Neural cell (in vitro differentiated cells): ENCODE data around the gene CACNA1S. TPM values are rescaled to one million over a fixed set of nuclear protein-coding genes. Genes with fewer than 3 reads are reported as not detected.

Experiments
- H2AFZ ChIP-seq: fragments of 200-600, 300-800 bp; sonication (generic), shearing (Covaris generic); 2 replicates; pipeline ENCODE4 v1.6.0; 2014; ENCODE audit warnings: low read depth, mild to moderate bottlenecking, antibody characterized with exemption, low read length, moderate library complexity
- H3F3A ChIP-seq: fragments of 200-600 bp; shearing (Covaris generic); 2 replicates; pipeline ENCODE4 v1.6.1; 2016; ENCODE audit warnings: mild to moderate bottlenecking, moderate library complexity, mixed read lengths, antibody characterized with exemption, low read length; ENCODE audit not compliant: insufficient read depth, poor library complexity, severe bottlenecking
- H3K27ac ChIP-seq: fragments of 200-600, 300-800 bp; sonication (generic), shearing (Covaris generic); 2 replicates; pipeline ENCODE4 v1.5.1; 2014; ENCODE audit warnings: mild to moderate bottlenecking, low read length, moderate library complexity
- H3K27me3 ChIP-seq: fragments of 300-800, 200-600 bp; sonication (generic), shearing (Covaris generic); 2 replicates; pipeline ENCODE4 v1.6.0; 2014; ENCODE audit warnings: mild to moderate bottlenecking, low read depth, low read length, moderate library complexity; ENCODE audit not compliant: insufficient read depth
- H3K36me3 ChIP-seq: fragments of 300-800, 200-600 bp; sonication (generic), shearing (Covaris generic); 2 replicates; pipeline ENCODE4 v1.5.1; 2014; ENCODE audit warnings: mild to moderate bottlenecking, antibody characterized with exemption, low read length, moderate library complexity; ENCODE audit not compliant: insufficient read depth
- H3K4me2 ChIP-seq: fragments of 300-800, 200-600 bp; sonication (generic), shearing (Covaris generic); 2 replicates; pipeline ENCODE4 v1.6.0; 2014; ENCODE audit warnings: mild to moderate bottlenecking, low read length
- H3K4me3 ChIP-seq: fragments of 300-800, 200-600 bp; sonication (generic), shearing (Covaris generic); 2 replicates; pipeline ENCODE4 v1.5.1; 2014; ENCODE audit warnings: mild to moderate bottlenecking, low read length, moderate library complexity
- H3K79me2 ChIP-seq: fragments of 200-600 bp; shearing (Covaris generic); replicated peaks from 2 replicates; pipeline ENCODE4 v1.6.0; 2014; ENCODE audit warnings: mild to moderate bottlenecking, low read length, moderate library complexity; ENCODE audit not compliant: insufficient read depth
- H3K9ac ChIP-seq: fragments of 300-800, 200-600 bp; sonication (generic), shearing (Covaris generic); 2 replicates; pipeline ENCODE4 v1.6.1; 2016; ENCODE audit warnings: mild to moderate bottlenecking, low read length, mixed read lengths
- H3K9me2 ChIP-seq: fragments of 200-600 bp; shearing (Covaris generic); 2 replicates; pipeline ENCODE4 v1.6.1; 2016; ENCODE audit warnings: mild to moderate bottlenecking, low read length, mixed read lengths; ENCODE audit not compliant: insufficient read depth
- H3K9me3 ChIP-seq: fragments of 200-600, 300-800 bp; sonication (generic), shearing (Covaris generic); 2 replicates; pipeline ENCODE4 v1.6.1; 2016; ENCODE audit warnings: mild to moderate bottlenecking, mixed run types, low read length, moderate library complexity, mixed read lengths
- H4K20me1 ChIP-seq: fragments of 200-600 bp; shearing (Covaris generic); 2 replicates; pipeline ENCODE4 v1.6.1; 2016; ENCODE audit warnings: mild to moderate bottlenecking, mixed run types; ENCODE audit not compliant: insufficient read depth
- EP300 ChIP-seq: fragments of 450-650 bp; conservative IDR thresholded peaks from 2 replicates; pipeline ENCODE4 v1.6.1; 2014; ENCODE audit warnings: antibody characterized with exemption, mild to moderate bottlenecking, moderate library complexity; ENCODE audit not compliant: poor library complexity, severe bottlenecking
- EZH2 ChIP-seq: fragments of 200-600, 300-800 bp; shearing (Covaris generic), sonication (generic); IDR thresholded peaks from 2 replicates; pipeline ENCODE4 v1.6.1; 2014; ENCODE audit warnings: antibody characterized with exemption, low read length, borderline replicate concordance, mild to moderate bottlenecking; ENCODE audit not compliant: insufficient read depth, poor library complexity, severe bottlenecking
- MXI1 ChIP-seq: fragments of 450-650 bp; conservative IDR thresholded peaks from 2 replicates; pipeline ENCODE4 v1.6.1; 2014; ENCODE audit warnings: antibody characterized with exemption, mild to moderate bottlenecking; ENCODE audit not compliant: poor library complexity, severe bottlenecking
- POLR2AphosphoS5 ChIP-seq: IDR thresholded peaks from 2 replicates; pipeline ENCODE4 v1.6.1; 2012
- RAD21 ChIP-seq: fragments of 450-650 bp; conservative IDR thresholded peaks from 2 replicates; pipeline ENCODE4 v1.6.1; 2014; ENCODE audit warnings: antibody characterized with exemption, mild to moderate bottlenecking, moderate library complexity
- SMC3 ChIP-seq: fragments of 450-650 bp; conservative IDR thresholded peaks from 2 replicates; pipeline ENCODE4 v1.6.1; 2014; ENCODE audit warnings: antibody characterized with exemption, mild to moderate bottlenecking, moderate library complexity; ENCODE audit not compliant: poor library complexity
- TAF1 ChIP-seq: IDR thresholded peaks from 2 replicates; pipeline ENCODE4 v1.6.1; 2012; ENCODE audit warnings: low read depth
- polyA plus RNA-seq: library from polyadenylated mRNA; depleted of rRNA; stranded (reverse); fragments of >200 nt; gene quantifications from 2 replicates; pipeline ENCODE4 v1.2.3, GENCODE V29; 2014
- TF ChIP-seq, protein P1 (sequence below): fragments of 450-650 bp; IDR thresholded peaks from 2 replicates; pipeline ENCODE4 v1.5.1; 2014; ENCODE audit warnings: antibody characterized with exemption, mild to moderate bottlenecking, moderate library complexity; ENCODE audit not compliant: poor library complexity, severe bottlenecking
- TF ChIP-seq, protein P2 (sequence below): IDR thresholded peaks from 2 replicates; pipeline ENCODE4 v1.6.1; 2012; ENCODE audit warnings: borderline replicate concordance

CACNA1S gene
- polyA plus RNA-seq, 1 donor from 2014 or later: 0.05 TPM

DNA sequence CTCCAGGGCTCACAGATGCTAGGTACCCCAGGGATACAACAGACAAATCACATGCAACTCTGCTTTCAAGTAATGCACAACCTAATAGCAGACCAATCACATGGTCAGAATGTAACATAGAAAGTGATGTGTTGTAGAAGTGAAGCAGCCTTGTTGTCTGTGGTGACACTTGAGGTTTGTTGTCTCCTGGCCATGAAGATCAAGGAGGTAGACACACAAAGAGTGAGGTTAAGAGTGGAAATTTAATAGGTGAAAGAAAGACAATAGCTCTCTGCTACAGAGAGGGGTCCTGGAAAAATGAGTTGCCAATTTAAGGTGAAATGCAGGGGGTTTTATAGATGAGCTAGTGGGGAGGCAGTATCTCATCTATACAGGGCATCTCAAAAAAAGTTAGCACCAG, 44.6 kb upstream of the CACNA1S start:
- Histone ChIP-seq H3K9me3 (no peaks in the 10 kb centered on the region), H3K36me3 (no peaks in the 10 kb centered on the region), H3K9me2 (no peaks in the 10 kb centered on the region)

DNA sequence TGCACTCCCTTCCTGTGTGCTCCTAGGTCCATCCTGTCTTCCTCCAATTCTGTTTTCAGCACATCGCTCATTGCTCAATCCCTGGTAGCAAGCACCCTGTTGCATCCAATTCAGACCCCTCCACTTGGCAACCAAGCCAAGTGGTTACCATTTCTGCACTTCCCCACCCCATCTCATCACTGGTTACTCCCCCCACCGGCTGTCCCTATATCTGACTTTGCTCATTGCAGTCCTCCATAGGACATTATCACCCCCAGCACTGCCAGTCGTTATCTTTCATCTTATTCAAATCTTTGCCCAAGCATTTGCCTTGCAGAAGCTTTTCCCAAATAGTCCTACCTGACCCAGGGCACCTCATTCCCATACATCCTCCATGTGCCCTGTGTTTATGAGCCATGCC, 44.1 kb upstream of the CACNA1S start:
- Histone ChIP-seq H3K27me3 (no peaks in the 10 kb centered on the region), H3K4me3 (no peak overlapping the region), H3K4me2 (no peak overlapping the region), H3K36me3 (no peaks in the 10 kb centered on the region), H3K79me2 (peaks cover 11% of the 10 kb centered on the region), H4K20me1 (no peaks in the 10 kb centered on the region), H2AFZ (no peak overlapping the region), H3K27ac (no peak overlapping the region), H3K9me3 (no peaks in the 10 kb centered on the region), H3K9me2 (no peaks in the 10 kb centered on the region), H3K9ac (no peak overlapping the region), H3F3A (no peaks in the 10 kb centered on the region)
- TF ChIP-seq, protein P1, sequence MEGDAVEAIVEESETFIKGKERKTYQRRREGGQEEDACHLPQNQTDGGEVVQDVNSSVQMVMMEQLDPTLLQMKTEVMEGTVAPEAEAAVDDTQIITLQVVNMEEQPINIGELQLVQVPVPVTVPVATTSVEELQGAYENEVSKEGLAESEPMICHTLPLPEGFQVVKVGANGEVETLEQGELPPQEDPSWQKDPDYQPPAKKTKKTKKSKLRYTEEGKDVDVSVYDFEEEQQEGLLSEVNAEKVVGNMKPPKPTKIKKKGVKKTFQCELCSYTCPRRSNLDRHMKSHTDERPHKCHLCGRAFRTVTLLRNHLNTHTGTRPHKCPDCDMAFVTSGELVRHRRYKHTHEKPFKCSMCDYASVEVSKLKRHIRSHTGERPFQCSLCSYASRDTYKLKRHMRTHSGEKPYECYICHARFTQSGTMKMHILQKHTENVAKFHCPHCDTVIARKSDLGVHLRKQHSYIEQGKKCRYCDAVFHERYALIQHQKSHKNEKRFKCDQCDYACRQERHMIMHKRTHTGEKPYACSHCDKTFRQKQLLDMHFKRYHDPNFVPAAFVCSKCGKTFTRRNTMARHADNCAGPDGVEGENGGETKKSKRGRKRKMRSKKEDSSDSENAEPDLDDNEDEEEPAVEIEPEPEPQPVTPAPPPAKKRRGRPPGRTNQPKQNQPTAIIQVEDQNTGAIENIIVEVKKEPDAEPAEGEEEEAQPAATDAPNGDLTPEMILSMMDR: no peak

More for the DNA sequence above, 44.6 kb upstream of the CACNA1S start:
- H3K4me3 ChIP-seq: no peak overlapping the region
- no peak overlapping the region for H3K9ac ChIP-seq
- TF ChIP-seq TAF1 (no peak), EZH2 (no peak), SMC3 (no peak), EP300 (no peak), MXI1 (no peak), POLR2AphosphoS5 (no peak), RAD21 (no peak)
- TF ChIP-seq, protein P2, sequence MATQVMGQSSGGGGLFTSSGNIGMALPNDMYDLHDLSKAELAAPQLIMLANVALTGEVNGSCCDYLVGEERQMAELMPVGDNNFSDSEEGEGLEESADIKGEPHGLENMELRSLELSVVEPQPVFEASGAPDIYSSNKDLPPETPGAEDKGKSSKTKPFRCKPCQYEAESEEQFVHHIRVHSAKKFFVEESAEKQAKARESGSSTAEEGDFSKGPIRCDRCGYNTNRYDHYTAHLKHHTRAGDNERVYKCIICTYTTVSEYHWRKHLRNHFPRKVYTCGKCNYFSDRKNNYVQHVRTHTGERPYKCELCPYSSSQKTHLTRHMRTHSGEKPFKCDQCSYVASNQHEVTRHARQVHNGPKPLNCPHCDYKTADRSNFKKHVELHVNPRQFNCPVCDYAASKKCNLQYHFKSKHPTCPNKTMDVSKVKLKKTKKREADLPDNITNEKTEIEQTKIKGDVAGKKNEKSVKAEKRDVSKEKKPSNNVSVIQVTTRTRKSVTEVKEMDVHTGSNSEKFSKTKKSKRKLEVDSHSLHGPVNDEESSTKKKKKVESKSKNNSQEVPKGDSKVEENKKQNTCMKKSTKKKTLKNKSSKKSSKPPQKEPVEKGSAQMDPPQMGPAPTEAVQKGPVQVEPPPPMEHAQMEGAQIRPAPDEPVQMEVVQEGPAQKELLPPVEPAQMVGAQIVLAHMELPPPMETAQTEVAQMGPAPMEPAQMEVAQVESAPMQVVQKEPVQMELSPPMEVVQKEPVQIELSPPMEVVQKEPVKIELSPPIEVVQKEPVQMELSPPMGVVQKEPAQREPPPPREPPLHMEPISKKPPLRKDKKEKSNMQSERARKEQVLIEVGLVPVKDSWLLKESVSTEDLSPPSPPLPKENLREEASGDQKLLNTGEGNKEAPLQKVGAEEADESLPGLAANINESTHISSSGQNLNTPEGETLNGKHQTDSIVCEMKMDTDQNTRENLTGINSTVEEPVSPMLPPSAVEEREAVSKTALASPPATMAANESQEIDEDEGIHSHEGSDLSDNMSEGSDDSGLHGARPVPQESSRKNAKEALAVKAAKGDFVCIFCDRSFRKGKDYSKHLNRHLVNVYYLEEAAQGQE: no peak
- TF ChIP-seq, protein P1: no peak
- no peaks in the 10 kb centered on the region for H4K20me1 ChIP-seq
- H3K4me2 ChIP-seq: no peak overlapping the region
- no peaks in the 10 kb centered on the region for H3F3A ChIP-seq
- H3K27me3 ChIP-seq: no peaks in the 10 kb centered on the region
- H3K27ac ChIP-seq: no peak overlapping the region
- H3K79me2 ChIP-seq: peaks cover 11% of the 10 kb centered on the region
- H2AFZ ChIP-seq: no peak overlapping the region
